Endothelial cell of umbilical vein (primary cell): ENCODE results near the gene KLRC2. TPM values are rescaled to one million over a fixed set of nuclear protein-coding genes. Genes with fewer than 3 reads are reported as not detected.

ENCODE experiments used
- BruUV-seq: library from RNA; stranded (reverse); fragments of 400-500 nt; replicated peaks from 2 replicates; lab custom pipeline; 2021; lab: Mats Ljungman, UMichigan
- CTCF ChIA-PET: fragments of 300-600, 350-600 bp; sonication (Branson Sonifier 250); formaldehyde crosslinking; loops from one replicate; lab custom pipeline; 2021; ENCODE audit warnings: antibody characterized with exemption, inconsistent platforms; lab: Charles Lee
- POLR2A ChIA-PET: fragments of 300-600, 350-600 bp; sonication (Branson Sonifier 250); formaldehyde crosslinking; loops from one replicate; lab custom pipeline; 2021; ENCODE audit warnings: antibody characterized with exemption, inconsistent platforms; lab: Charles Lee
- DNase-seq: peaks from one replicate; pipeline ENCODE4 v3.0.0-alpha.2; 2011; ENCODE audit warnings: low read depth, low spot score
- FAIRE-seq: peaks from 2 replicates; lab custom pipeline; 2011; peaks lifted over from hg19 to GRCh38; lab: Jason Lieb, UNC
- H2AFZ ChIP-seq: 2 replicates; pipeline ENCODE4 v1.6.0; 2012; ENCODE audit warnings: low read depth, low read length, control low read depth, inconsistent platforms
- H3K27ac ChIP-seq: 2 replicates; pipeline ENCODE4 v1.5.1; 2011; ENCODE audit warnings: low read depth, mild to moderate bottlenecking, control low read depth, low read length, moderate library complexity; ENCODE audit not compliant: insufficient read depth
- H3K27me3 ChIP-seq, 2 experiments: 2 replicates each; pipeline versions ENCODE4 v1.6.0 to v1.6.1; 2011; ENCODE audit warnings: low read length in 2 of 2, mixed read lengths in 1 of 2; ENCODE audit not compliant: control insufficient read depth in 2 of 2, insufficient read depth in 2 of 2
- H3K36me3 ChIP-seq, 2 experiments: 2 replicates in 1 of 2; 3 replicates in 1 of 2; pipeline ENCODE4 v1.5.1; 2011; ENCODE audit warnings: low read length in 2 of 2, mild to moderate bottlenecking in 1 of 2, moderate library complexity in 1 of 2; ENCODE audit not compliant: control insufficient read depth in 2 of 2, insufficient read depth in 2 of 2; ENCODE audit errors: extremely low read depth in 1 of 2
- H3K4me1 ChIP-seq: 3 replicates; pipeline ENCODE4 v1.5.1; 2011; ENCODE audit warnings: mild to moderate bottlenecking, low read length; ENCODE audit not compliant: control insufficient read depth, insufficient read depth; ENCODE audit errors: extremely low read depth
- H3K4me2 ChIP-seq: 2 replicates; pipeline ENCODE4 v1.6.1; 2011; ENCODE audit warnings: low read length, control low read depth, mixed read lengths; ENCODE audit not compliant: insufficient read depth
- H3K4me3 ChIP-seq, 3 experiments: fragments of 200-600 bp in 1 of 3; sonication (generic), shearing (Covaris generic) in 1 of 3; replicated peaks in 1 of 3; 2 replicates each; pipeline ENCODE4 v1.5.1; 2011 to 2016; ENCODE audit warnings: control low read depth in 3 of 3, low read length in 3 of 3, mild to moderate bottlenecking in 2 of 3, inconsistent platforms in 1 of 3, low read depth in 1 of 3, moderate library complexity in 1 of 3; ENCODE audit not compliant: insufficient read depth in 1 of 3
- H3K79me2 ChIP-seq: 2 replicates; pipeline ENCODE4 v1.6.0; 2012; ENCODE audit warnings: low read length, inconsistent platforms; ENCODE audit not compliant: control insufficient read depth, insufficient read depth
- H3K9ac ChIP-seq: replicated peaks from 2 replicates; pipeline ENCODE3; 2011; ENCODE audit warnings: low read length, control low read depth; ENCODE audit not compliant: insufficient read depth; ENCODE audit errors: extremely low read depth
- H3K9me1 ChIP-seq: replicated peaks from 3 replicates; pipeline ENCODE4 v1.6.0; 2011; ENCODE audit warnings: mild to moderate bottlenecking, low read length; ENCODE audit not compliant: control insufficient read depth, insufficient read depth; ENCODE audit errors: extremely low read depth
- H3K9me3 ChIP-seq: replicated peaks from 2 replicates; pipeline ENCODE4 v1.5.1; 2012; ENCODE audit warnings: low read length, inconsistent platforms; ENCODE audit not compliant: control insufficient read depth, insufficient read depth
- H4K20me1 ChIP-seq: replicated peaks from 2 replicates; pipeline ENCODE3; 2011; ENCODE audit warnings: mild to moderate bottlenecking, low read length; ENCODE audit not compliant: control insufficient read depth, insufficient read depth; ENCODE audit errors: extremely low read depth
- CTCF ChIP-seq, 2 donors: IDR thresholded peaks; 1 replicate in 1 of 2; 2 replicates in 1 of 2; pipeline ENCODE4 v1.5.1; 2011; ENCODE audit warnings: low read length in 2 of 2, mild to moderate bottlenecking in 2 of 2, moderate library complexity in 2 of 2, control low read depth in 1 of 2, inconsistent platforms in 1 of 2, low read depth in 1 of 2; ENCODE audit not compliant: insufficient read depth in 1 of 2; ENCODE audit errors: extremely low read depth in 1 of 2
- EZH2 ChIP-seq: IDR thresholded peaks from 2 replicates; pipeline ENCODE4 v1.6.1; 2012; ENCODE audit warnings: borderline replicate concordance, low read depth, mild to moderate bottlenecking, moderate library complexity, low read length, inconsistent platforms; ENCODE audit not compliant: severe bottlenecking
- FOS ChIP-seq: IDR thresholded peaks from 2 replicates; pipeline ENCODE4 v1.6.1; 2011; ENCODE audit warnings: mild to moderate bottlenecking, low read length, moderate library complexity, borderline replicate concordance; ENCODE audit not compliant: insufficient read depth
- GATA2 ChIP-seq: IDR thresholded peaks from 2 replicates; pipeline ENCODE4 v1.7.0; 2011; ENCODE audit warnings: low read depth, mild to moderate bottlenecking, moderate library complexity, mixed read lengths, low read length; ENCODE audit not compliant: insufficient read length, insufficient read depth
- JUN ChIP-seq: IDR thresholded peaks from 2 replicates; pipeline ENCODE4 v1.6.1; 2011; ENCODE audit warnings: borderline replicate concordance, low read depth; ENCODE audit not compliant: insufficient read length, insufficient read depth
- MAX ChIP-seq: IDR thresholded peaks from 2 replicates; pipeline ENCODE4 v1.6.1; 2011; ENCODE audit not compliant: insufficient read depth, insufficient read length
- MYC ChIP-seq: IDR thresholded peaks from one replicate; pipeline ENCODE4 v1.6.1; 2011; ENCODE audit warnings: mild to moderate bottlenecking, low read depth, low read length
- POLR2A ChIP-seq: IDR thresholded peaks from 2 replicates; pipeline ENCODE4 v1.6.1; 2012; ENCODE audit warnings: low read depth, mild to moderate bottlenecking, control low read depth, low read length
- POLR2AphosphoS5 ChIP-seq: IDR thresholded peaks from 2 replicates; pipeline ENCODE4 v1.6.1; 2012; ENCODE audit warnings: low read depth, mild to moderate bottlenecking, control low read depth, low read length, moderate library complexity; ENCODE audit not compliant: insufficient read depth
- dilution Hi-C: fragments of 300-500 bp; cut with MboI; formaldehyde crosslinking; loops from one replicate; pipeline ENCODE4 v1.15.0; 2019; ENCODE audit warnings: low sequenced_read_pairs; ENCODE audit not compliant: extremely low pct_ligation_motif_present
- intact Hi-C: fragments of 100-400 bp; cut with micrococcal nuclease; formaldehyde crosslinking; loops from one replicate; pipeline ENCODE4 v1.10.0; 2022
- polyA plus RNA-seq, 4 experiments: library from polyadenylated mRNA; depleted of rRNA in 3 of 4; stranded (reverse) in 3 of 4; unstranded in 1 of 4; fragments of >200 nt; gene quantifications; 2 replicates each; pipeline versions ENCODE4 v1.2.1 to v1.2.3, GENCODE V29; 2011 to 2012; ENCODE audit warnings: missing spikeins in 1 of 4
- total RNA-seq: library from RNA; stranded (reverse); gene quantifications from 2 replicates; pipeline ENCODE4 v1.2.3, GENCODE V29; 2021

KLRC2 gene
- total and polyA plus RNA-seq, 2 donors (not counting 3 experiments of a cell fraction or from before 2014, with no cell fraction given) = not detected

GRCh38 chr12:10398168-10398567, 37.6 kb downstream of the KLRC2 start:
- no peaks in the 10 kb centered on the region for H3K27me3 ChIP-seq
- H3K27ac ChIP-seq = no peak overlapping the region
- intact Hi-C loops (no loop called here), dilution Hi-C loops (no loop called here)
- BruUV-seq = no TSS peak
- H3K4me1 ChIP-seq = no peaks in the 10 kb centered on the region
- H3K9ac ChIP-seq = no peak overlapping the region
- no peaks in the 10 kb centered on the region for H3K79me2 ChIP-seq
- H2AFZ ChIP-seq = no peak overlapping the region
- POLR2A ChIA-PET = no interaction called here
- CTCF ChIA-PET = no interaction called here
- H4K20me1 ChIP-seq = no peaks in the 10 kb centered on the region
- H3K9me3 ChIP-seq = no peaks in the 10 kb centered on the region
- H3K9me1 ChIP-seq = no peaks in the 10 kb centered on the region
- no peaks in the 10 kb centered on the region for H3K36me3 ChIP-seq
- DNase-seq (no peak), FAIRE-seq (no peak)
- no peak overlapping the region for H3K4me2 ChIP-seq
- H3K4me3 ChIP-seq = no peak overlapping the region
- TF ChIP-seq POLR2AphosphoS5 = no peak
- TF ChIP-seq MAX = no peak
- no peak for TF ChIP-seq EZH2

- CTCF ChIA-PET = no interaction called here
- no peak overlapping the region for H2AFZ ChIP-seq
- no TSS peak for BruUV-seq
- no peak overlapping the region for H3K9ac ChIP-seq
- no peaks in the 10 kb centered on the region for H3K36me3 ChIP-seq
- H3K27me3 ChIP-seq = no peaks in the 10 kb centered on the region
- no peaks in the 10 kb centered on the region for H4K20me1 ChIP-seq
- DNase-seq (no peak), FAIRE-seq (no peak)
- no peaks in the 10 kb centered on the region for H3K4me1 ChIP-seq
- POLR2A ChIA-PET = no interaction called here
- dilution Hi-C loops = no loop called here
- H3K4me2 ChIP-seq = no peak overlapping the region
- no peak overlapping the region for H3K27ac ChIP-seq
- H3K79me2 ChIP-seq = no peaks in the 10 kb centered on the region
- intact Hi-C loops = no loop called here
- H3K4me3 ChIP-seq = no peak overlapping the region
- H3K9me1 ChIP-seq = no peaks in the 10 kb centered on the region
- H3K9me3 ChIP-seq = no peaks in the 10 kb centered on the region
- TF ChIP-seq MAX (no peak), FOS (no peak), JUN (no peak), CTCF (IDR thresholded peaks at IDR 0.05; ENCODE audit: extremely low read depth in 1 of 2, insufficient read depth in 1 of 2, low read depth in 1 of 2, low read length in 2 of 2) (no peak), GATA2 (no peak), EZH2 (no peak), POLR2AphosphoS5 (no peak), POLR2A (no peak), MYC (no peak)
Observed at GRCh38 chr12:10397296-10397695, 38.5 kb downstream of the KLRC2 start.
